GM19240 (cell line): Measurements from ENCODE around the gene CCL27.
"Not testable (repeated sequence)": the region's sequence is repeated elsewhere in the genome, so short reads cannot be mapped to it uniquely, and the experiment has no call there.

Experiments used
- DNase-seq: peaks from one replicate; pipeline ENCODE4 v3.0.0; 2011; ENCODE audit warnings: low spot score; ENCODE audit not compliant: insufficient read length

Gene CCL27

DNA sequence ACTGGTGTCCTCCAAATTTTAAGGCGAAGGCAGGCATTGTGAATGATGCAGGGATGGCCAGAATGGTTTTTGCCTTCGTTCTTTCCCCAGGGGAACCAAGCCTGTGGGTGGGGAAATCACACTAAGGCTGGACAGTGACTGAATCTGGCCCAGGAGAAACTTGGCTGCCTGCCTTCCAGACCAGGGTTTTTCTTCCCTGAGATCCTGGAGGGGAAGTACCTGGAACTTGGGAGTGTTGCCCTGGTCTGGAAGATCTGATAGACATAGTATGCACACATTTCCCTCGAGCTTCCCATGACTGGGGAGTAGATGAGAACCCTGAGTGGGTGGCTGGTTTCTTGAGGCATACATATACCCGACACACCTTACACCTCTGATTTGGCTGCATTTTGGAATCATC lies 11.1 kb downstream of the CCL27 start:
- DNase-seq: no peak

DNA sequence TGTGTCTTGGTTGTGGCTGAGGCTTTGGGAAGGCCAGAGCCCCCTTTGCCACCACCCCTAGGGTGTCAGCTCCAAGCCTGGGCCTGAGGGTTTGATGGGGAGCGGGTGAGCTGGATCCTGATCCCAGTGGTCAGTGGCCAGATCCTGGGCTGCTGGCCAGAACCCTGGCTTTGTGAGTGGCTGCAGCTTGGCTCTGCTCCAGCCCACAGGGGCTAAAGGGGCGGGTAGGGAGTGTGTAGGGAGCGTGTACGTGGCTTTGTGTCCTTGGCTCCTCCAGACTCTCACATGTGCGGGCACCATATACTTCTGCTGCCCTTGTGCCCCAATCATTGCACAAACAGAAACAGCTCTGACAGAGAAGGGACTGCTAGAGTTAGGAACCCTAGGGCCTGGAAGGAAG lies 11.6 kb downstream of the CCL27 start:
- no peak for DNase-seq

DNA sequence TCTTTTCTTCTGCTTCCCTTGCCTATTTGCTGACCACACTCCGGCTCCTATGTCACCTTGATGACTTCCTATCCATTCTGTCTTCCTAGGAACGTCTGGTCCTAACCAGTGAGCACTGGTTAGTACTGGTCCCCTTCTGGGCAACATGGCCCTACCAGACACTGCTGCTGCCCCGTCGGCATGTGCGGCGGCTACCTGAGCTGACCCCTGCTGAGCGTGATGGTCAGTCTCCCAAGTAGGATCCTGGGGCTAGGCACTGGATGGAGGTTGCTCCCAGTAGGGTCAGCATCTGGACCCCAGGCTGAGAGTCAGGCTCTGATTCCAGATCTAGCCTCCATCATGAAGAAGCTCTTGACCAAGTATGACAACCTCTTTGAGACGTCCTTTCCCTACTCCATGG lies 13.8 kb downstream of the CCL27 start:
- no peak for DNase-seq

DNA sequence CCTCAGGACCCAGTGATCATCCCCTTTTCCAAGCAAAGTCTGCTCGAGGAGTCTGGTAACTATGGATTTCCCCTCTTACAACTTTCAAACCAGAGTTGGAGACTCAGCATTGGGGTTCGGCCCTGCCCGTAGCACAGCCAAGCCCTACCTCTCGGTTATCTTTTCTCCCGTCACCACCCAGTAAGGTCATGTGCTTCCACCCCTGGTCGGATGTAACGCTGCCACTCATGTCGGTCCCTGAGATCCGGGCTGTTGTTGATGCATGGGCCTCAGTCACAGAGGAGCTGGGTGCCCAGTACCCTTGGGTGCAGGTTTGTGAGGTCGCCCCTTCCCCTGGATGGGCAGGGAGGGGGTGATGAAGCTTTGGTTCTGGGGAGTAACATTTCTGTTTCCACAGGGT lies 14.8 kb downstream of the CCL27 start:
- DNase-seq: no peak

DNA sequence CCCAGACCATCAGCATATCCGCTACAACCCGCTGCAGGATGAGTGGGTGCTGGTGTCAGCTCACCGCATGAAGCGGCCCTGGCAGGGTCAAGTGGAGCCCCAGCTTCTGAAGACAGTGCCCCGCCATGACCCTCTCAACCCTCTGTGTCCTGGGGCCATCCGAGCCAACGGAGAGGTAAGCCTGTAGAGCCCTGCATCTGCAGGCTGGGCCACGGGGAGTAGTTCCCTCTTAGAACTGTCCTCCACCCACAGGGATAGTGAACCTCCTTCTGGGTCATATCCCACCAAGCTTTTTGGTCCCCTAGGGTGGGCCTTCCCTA lies 15.4 kb downstream of the CCL27 start:
- no peak for DNase-seq

DNA sequence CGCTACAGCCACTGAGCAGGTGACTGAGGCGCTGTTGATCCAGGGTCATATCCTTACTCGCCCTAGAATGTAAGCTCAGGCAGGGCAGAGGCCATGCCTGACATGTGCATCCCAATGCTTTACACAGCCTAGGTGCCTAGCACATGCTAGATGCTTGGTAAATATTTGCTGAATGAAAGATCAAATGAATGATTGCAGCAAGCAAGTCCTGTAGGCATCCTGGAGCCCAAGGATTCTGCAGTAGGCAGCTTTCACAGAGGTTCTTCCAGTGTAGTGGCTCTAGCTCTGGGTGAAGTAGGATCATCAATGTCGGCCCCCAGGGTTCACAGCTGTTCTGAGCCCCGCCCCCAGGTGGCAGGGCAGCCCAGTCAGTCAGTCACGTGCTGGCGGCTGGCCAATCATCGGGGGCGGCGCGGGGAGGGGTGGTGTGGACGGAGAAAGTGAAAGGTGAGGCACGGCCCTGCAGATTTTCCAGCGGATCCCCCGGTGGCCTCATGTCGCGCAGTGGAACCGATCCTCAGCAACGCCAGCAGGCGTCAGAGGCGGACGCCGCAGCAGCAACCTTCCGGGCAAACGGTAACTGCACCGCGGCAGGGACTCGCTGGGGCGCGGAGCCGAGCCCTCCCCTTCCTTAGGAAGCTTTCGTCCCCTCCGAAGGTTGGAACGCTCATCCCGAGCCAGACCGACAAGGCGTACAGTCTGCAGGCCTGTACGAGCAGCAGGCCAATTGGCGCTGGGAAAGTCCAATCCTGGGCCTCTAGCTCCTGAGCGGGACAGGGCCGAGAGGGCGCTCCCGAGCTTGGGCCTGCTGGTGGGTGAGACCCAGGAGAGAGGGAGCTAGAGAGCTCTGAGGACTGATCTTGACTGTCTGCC lies 16.0 kb downstream of the CCL27 start, which contains the start of gene GALT:
GALT (plus strand) TSS at position 465 of the 873 bp plus-strand sequence; CDS start at position 495, 30 bp downstream.
- DNase-seq: peak; percentile 97

DNA sequence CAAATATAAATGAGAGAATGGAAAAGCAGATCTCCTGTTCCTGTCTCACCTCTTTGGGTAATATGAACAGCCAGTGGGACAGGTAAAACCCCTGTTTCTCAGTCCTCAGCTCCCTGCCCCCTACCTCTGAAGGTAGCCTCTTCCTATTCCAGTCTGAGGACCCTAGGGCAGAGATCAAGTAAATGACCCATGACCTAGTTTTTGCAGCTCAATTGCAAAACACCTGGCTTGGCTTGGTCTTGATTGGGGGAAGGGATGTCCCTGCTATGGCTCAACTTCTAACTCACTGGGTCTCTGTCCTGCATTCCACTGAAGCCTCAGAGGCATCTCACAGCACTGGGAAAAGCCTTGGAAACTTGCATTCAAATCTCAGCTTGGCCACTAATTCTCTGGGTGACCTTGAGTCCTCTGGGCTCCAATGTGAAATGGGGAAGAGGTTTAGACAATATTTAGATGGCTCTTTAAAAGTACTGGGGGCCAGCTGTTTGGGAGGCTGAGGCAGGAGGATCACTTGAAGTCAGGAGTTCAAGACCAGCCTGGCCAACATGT lies 17.6 kb downstream of the CCL27 start:
- no peak for DNase-seq

DNA sequence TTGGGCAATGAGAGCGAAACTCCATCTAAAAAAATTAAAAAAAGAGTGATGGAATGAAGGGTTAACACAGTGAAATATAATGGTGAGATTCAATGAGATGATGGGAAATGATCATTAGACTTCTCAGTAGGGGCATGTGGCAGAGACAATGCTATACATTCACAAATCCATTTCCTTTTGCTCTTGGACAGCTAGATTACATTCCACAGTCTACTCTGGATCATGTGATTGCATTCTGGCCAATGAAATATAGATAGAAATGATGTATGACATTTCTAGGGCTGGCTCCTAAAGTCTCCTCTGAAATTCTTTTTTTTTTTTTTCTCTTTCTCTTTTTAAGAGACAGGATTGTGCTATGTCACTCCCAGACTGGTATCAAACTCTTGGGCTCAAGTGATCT lies 19.8 kb downstream of the CCL27 start:
- DNase-seq: no peak

DNA sequence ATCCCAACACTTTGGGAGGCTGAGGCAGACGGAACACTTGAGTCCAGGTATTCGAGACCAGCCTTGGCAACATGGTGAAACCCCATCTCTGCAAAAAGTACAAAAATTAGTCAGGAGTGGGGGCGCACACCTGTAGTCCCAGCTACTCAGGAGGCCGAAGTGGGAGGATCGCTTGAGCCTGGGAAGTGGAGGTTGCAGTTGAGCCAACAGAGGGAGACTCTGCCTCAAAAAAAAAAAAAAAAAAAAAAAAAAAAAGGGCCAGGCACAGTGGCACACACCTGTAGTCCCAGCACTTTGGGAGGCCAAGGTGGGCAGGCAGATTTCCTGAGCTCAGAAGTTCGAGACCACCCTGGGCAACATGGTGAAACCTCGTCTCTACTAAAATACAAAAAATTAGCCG lies 23.1 kb downstream of the CCL27 start:
- DNase-seq: not testable (repeated sequence)

DNA sequence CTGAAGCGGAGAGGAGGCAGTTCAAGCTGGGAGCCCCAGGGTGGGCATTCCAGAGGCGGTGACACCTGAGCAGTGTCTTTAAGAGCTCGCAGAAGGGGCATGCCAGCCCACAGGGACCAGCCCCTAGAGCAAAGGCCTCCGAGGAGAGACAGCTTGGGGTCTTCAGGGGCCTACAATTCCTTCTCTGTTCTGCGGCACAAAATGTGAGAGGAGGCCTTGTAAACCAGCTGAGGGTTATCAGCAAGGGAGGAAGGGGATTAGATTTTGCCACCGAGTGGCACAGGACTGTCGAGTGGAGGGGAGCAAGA lies 24.4 kb downstream of the CCL27 start:
- DNase-seq: no peak

DNA sequence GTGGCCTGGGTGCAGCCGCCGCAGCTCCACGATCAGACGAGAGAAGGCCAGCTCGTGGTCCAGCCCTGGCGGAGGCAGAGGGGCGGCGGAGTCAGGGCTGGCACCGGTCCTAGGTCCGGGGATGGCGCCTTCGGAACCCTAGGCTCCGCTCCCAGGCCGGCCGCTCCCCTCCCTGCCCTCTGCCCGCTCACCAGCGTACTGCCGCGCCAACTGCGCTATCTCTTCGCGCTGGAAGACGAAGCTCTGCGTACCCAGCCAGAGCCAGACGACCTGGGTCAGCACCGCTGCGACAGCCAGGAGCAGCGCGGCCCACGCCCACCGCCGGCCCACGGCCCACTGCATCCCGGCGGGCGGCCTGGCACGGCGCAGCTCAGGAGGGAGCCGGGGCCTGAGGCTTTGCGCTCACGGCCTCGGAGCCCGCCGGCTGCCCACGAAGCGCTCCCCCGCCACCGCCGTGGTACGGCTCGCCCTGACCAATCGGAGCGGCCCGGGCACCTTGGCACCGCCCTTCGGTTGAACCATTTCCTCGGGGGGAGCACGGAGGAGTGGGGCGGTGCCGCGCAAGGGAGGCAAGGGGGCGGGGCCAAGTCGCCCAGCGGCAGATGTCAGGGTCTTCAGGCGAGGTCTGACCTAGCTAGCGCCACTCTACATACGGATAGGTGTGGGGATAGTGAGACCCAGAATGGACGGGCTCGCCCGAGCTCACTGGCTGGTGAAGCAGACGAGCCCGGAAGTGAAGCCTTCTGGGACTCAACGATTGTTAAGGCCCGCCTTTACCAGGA lies 24.9 kb downstream of the CCL27 start, which contains the start of gene SIGMAR1:
SIGMAR1 (minus strand) TSS at position 432 of the 782 bp plus-strand sequence; CDS start at position 342, 90 bp downstream.
- DNase-seq: peak; percentile 63

DNA sequence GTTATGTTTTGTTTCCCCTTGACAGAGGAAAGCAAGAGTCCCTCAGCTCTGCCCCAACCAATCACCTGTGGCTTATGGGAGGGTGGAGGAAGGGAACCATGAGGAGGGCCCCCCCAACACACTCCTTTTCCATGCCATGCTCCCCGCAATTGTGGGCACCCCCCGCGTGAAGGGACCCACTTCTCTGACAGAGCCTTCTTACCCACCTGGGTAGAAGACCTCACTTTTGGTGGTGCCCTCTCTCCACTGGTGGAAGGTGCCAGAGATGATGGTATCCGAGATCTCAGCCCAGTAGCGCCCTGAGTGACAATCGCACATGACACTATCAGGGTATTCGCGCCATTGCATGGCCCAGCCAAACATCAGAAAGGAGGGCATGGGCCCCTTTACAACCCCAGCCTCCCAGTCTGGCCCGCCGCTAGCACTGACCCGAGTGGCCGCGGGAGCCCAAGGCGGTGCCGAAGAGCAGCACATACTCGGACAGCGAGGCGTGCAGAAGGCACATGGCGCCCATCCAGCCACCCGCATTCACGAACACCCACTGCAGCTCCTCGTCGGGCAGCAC lies 25.6 kb downstream of the CCL27 start:
- no peak for DNase-seq

DNA sequence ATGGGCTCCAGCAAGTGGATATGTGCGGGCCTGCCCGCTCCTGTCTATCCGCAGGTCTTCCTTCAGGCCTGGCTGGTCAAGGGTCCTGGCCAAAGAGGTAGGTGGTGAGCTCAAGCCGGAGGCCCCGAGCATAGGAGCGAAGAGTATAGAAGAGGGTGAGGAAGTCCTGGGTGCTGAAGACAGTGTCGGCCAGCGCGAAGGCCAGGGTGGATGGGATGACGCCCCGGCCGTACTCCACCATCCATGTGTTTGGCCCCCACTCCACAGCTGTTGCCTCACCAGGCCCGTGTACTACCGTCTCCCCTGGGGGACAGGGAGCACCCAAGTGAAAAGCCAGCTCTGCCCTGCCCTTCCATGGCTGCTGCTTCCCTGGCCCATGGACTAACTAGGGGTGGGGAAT lies 26.9 kb downstream of the CCL27 start:
- no peak for DNase-seq

DNA sequence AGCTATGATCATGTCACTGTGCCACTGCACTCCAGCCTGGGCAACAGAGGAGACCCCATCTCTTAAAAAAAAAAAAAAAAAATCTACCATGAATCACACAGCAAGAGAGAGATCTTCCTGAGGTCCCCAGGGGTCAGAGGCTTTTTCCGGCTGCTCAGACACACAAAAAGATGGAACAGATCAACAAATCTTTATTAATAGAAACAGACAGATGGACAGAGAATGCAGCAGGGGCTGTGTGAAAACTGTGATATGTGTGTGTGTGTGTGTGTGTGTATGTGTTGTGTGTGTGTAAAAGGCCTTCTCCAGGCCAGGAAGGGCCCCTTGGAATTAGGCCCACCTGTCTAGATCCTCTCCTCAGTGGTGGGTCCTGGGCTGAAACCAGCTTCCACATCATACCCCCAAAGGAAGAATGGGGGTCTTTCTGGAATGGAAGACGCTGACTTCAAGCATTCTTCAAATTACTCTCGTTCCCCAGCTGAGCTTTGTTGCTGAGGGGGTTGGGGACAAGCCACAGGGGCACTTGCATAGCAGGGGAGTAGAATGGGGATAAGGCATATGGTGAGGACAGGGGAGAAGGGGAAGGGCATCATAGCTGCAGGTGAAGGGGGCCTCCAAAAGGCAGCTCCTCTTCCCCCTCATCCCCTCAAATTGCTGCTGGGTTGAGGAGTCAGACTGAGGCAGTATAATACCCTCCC lies 27.8 kb downstream of the CCL27 start:
- DNase-seq: no peak

DNA sequence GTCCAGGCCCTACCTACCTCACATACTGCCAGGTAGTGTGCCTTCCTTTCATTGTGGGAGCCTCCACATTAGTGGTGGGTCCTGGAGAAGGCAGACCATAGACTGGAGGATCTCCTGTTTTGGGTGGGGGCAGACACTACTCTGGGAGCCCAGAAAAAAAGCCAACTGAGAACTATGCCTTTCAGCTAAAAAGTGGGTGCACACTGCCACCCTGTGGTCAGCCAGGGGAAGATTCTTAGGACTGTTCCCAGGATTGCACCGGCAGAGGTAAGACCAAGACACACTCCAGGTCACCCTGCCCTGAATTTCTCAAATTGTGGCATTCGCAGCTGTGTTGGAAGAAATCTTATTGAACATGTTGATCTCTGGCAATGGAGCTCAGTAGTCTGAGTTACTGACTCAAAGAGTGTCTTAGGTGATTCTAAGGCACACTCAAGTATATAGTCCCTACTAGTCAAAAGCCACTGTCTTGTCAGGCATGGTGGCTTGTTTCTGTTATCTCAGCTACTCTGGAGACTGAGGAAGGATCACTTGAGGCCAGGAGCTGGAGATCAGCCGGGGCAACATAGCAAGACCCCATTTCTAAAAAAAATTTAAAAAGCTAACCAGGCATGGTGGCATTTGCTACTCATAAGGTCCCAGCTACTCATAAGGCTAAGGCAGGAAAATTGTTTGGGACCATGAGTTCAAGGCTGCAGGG lies 28.5 kb downstream of the CCL27 start:
- DNase-seq: peak; percentile 89

DNA sequence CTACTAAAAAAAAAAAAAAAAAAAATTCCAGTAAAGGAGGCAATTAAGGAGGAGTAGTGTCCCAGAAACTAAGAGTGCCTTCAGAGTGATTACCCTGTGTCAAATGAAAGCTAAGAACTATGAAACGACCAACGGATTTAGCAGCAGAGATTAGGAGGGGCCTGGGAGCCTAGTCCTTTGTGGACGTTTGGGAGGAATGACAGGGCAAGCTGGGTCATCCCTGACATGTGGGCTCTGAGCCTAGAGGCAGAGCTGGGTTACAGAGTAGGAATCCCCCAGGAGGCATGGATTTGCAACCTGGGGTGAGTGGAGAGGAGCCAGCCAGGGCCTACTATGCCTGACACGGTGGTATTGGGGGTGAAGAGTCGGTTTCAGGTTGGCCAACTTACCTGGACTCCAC lies 29.3 kb downstream of the CCL27 start:
- no peak for DNase-seq

DNA sequence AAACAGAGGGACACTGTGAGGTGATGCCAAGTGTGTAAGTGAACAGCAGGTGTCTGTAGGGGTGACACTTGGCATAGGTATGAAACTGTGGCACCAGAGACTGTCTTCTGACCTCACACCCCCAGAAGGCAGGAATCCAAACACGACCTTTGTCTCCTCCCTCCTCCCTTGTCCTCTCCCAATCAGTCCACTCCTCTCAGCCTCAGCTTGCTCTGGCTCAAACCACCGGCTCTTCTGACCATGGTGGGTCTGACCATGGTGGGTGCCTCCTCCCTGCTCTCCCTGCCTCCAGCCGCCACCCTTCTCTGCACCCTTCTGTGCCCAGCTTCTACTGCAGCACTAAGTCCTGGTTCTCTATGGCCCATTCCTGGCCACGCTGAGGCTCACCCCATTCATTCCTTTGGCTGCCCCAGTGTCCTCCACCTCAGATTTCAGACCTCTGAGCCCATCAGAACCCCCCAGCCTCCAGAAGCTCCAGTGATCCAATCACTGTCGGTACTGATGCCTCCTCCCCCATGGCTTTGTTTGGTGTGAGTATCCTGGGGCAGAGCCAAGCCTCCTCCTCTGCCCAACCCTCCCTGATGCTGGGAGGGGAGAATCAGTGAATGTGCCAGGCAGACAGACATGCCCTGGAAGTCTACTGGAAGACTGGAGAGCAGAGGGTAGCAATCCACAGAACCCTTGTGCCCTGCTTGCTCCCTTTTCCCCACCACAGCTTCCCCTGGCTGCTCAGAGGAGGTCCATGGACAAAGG lies 31.9 kb downstream of the CCL27 start:
- DNase-seq: no peak

DNA sequence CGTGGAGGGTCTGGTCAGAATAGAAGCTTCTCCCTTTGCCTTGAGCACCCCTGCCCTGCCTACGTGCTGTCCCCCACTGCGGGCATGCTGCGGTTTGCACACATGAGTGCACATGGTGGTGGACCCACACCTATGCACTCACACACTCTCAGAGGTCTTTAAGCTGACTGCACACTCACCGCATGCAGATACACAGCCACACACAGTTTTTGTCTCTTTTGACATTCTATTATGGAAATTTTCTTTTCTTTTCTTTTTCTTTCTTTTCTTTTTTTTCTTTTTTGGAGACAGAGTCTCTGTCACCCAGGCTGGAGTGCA lies 33.0 kb downstream of the CCL27 start:
- DNase-seq: no peak

DNA sequence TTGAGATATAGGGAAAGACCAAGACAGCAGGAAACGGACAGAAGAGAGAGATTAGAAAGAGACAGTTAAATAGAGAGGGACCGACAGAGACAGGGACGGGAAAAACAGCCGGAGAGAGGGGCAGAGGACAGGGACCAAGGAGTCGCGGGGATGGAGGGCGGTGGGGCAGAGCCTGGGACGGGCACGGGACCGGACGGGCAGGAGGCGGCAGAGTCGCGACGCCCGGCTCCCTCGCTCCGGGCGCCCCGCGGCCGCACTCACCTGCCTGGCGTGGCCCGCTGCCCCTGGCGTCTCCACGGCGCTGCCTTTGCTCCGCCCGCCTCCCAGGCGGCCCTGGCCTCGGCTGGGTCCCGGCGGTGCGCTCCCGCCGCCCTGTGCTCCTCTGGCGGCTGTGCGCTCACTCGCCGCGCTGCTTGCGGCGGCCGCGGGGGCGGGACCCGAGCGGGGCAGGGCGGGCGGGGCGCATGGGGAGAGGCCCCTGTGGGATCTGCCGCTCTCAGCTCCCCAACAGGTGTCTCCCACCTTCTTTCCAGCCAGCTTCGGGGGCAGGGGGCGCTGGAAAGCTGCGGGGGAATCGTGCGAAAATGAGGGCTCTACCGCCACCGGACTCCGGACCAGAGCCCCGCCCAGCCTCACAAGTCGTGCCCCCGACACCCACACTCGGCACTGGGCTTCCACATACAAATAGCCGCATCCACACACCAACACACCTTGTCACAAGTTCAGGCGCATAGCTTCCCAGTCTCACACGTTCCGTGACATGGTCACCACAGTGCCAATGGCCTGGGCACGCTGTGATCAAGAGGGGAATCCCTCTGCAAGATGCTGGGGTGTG lies 33.6 kb downstream of the CCL27 start, which contains the start of gene ARID3C:
ARID3C (minus strand) TSS at position 411 of the 835 bp plus-strand sequence. CDS start 1,052 bp downstream, outside the sequence.
- DNase-seq: no peak
